Suprapubic skin (tissue), 4 donors: Measurements from ENCODE around the gene GINM1. TPM values are rescaled to one million over a fixed set of nuclear protein-coding genes. Genes with fewer than 3 reads are reported as not detected.

Source experiments
- DNase-seq, 2 donors: peaks; one replicate each; pipeline ENCODE4 v3.0.0-alpha.2; 2019; ENCODE audit warnings: low spot score in 2 of 2
- H3K27ac ChIP-seq: fragments of 200-600 bp; sonication (generic); one replicate; pipeline ENCODE4 v1.5.1; 2019
- H3K27me3 ChIP-seq: fragments of 200-600 bp; sonication (generic); one replicate; pipeline ENCODE4 v1.5.1; 2019
- H3K36me3 ChIP-seq: fragments of 200-600 bp; sonication (generic); one replicate; pipeline ENCODE4 v1.5.1; 2019
- H3K4me1 ChIP-seq: fragments of 200-600 bp; sonication (generic); one replicate; pipeline ENCODE4 v1.5.1; 2019
- H3K4me3 ChIP-seq: fragments of 200-600 bp; sonication (generic); one replicate; pipeline ENCODE4 v1.5.1; 2019; ENCODE audit warnings: mild to moderate bottlenecking
- H3K9me3 ChIP-seq: fragments of 200-600 bp; sonication (generic); one replicate; pipeline ENCODE4 v1.5.1; 2019
- CTCF ChIP-seq, 2 donors: fragments of 200-600 bp in 1 of 2; fragments of 450-650 bp in 1 of 2; sonication (generic) in 1 of 2; IDR thresholded peaks; one replicate each; pipeline ENCODE4 v1.5.1; 2016 to 2019; ENCODE audit warnings: antibody characterized with exemption in 2 of 2, mild to moderate bottlenecking in 1 of 2, moderate library complexity in 1 of 2
- EP300 ChIP-seq: sonication (generic); formaldehyde crosslinking; IDR thresholded peaks from one replicate; pipeline ENCODE4 v1.6.1; 2017; ENCODE audit warnings: antibody characterized with exemption
- POLR2A ChIP-seq, 2 donors: fragments of 450-650 bp; IDR thresholded peaks; one replicate each; pipeline ENCODE4 v1.6.1; 2017; ENCODE audit warnings: antibody characterized with exemption in 2 of 2, mild to moderate bottlenecking in 2 of 2, moderate library complexity in 2 of 2
- POLR2AphosphoS5 ChIP-seq, 3 donors: sonication (generic); formaldehyde crosslinking; IDR thresholded peaks; one replicate each; pipeline ENCODE4 v1.6.1; 2017; ENCODE audit warnings: antibody characterized with exemption in 3 of 3
- WGBS: methylation state at CpG from one replicate; pipeline ENCODE4 v1.1.5; 2018; 5-methylcytosine and 5-hydroxymethylcytosine counted together
- total RNA-seq, 4 donors: library from RNA; depleted of rRNA; stranded (reverse); fragments of >200 nt; gene quantifications; one replicate each; pipeline ENCODE4 v1.1.0, GENCODE V29; 2016

GINM1 gene
- total RNA-seq, 4 donors from 2014 or later = 24.9 to 43.8 (median 34.4) TPM

- 100% methylated on average over 2 of the region's 2 CpGs for WGBS
- Histone ChIP-seq H3K27ac (no peak overlapping the region), H3K36me3 (peaks cover 80% of the 10 kb centered on the region), H3K4me1 (no peaks in the 10 kb centered on the region), H3K4me3 (no peak overlapping the region), H3K9me3 (no peaks in the 10 kb centered on the region), H3K27me3 (no peaks in the 10 kb centered on the region)
- TF ChIP-seq CTCF (IDR thresholded peaks at IDR 0.05) (no peak), POLR2A (IDR thresholded peaks at IDR 0.05) (no peak), EP300 (no peak), POLR2AphosphoS5 (IDR thresholded peaks at IDR 0.05) (no peak)
- no peak for DNase-seq
Measured at GRCh38 chr6:149592983-149593382, 26.8 kb downstream of the GINM1 start.

GRCh38 chr6:149593408-149593807 is 27.2 kb downstream of the GINM1 start:
- Histone ChIP-seq H3K9me3 (no peaks in the 10 kb centered on the region), H3K27ac (no peak overlapping the region), H3K36me3 (peaks cover 84% of the 10 kb centered on the region), H3K4me3 (no peak overlapping the region), H3K4me1 (no peaks in the 10 kb centered on the region), H3K27me3 (no peaks in the 10 kb centered on the region)
- 91% methylated on average over 1 of the region's 1 CpG for WGBS
- TF ChIP-seq EP300 = no peak
- TF ChIP-seq POLR2AphosphoS5 (IDR thresholded peaks at IDR 0.05) = no peak
- TF ChIP-seq CTCF (IDR thresholded peaks at IDR 0.05) = no peak
- no peak for TF ChIP-seq POLR2A (IDR thresholded peaks at IDR 0.05)
- DNase-seq = no peak

DNA sequence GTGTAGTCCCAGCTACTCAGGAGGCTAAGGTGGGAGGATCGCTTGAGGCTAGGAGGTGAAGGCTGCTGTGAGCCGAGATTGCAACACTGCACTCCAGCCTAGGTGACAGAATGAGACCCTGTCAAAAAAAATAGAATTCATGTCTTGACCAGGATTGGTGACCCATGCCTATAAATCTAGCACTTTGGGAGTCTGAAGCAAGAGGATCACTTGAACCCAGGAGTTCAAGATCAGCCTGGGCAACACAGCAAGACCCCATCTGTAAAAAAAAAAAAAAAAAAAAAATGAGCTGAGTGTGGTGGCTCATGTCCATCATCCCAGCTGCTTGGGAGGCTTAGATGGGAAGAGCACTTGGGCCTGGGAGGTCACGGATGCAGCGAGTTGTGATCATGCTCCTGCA is 34.3 kb downstream of the GINM1 start:
- 93% methylated on average over 4 of the region's 4 CpGs for WGBS
- Histone ChIP-seq H3K4me1 (no peaks in the 10 kb centered on the region), H3K36me3 (peaks cover 49% of the 10 kb centered on the region), H3K9me3 (no peaks in the 10 kb centered on the region), H3K4me3 (no peak overlapping the region), H3K27me3 (no peaks in the 10 kb centered on the region), H3K27ac (no peak overlapping the region)
- no peak for DNase-seq
- TF ChIP-seq POLR2AphosphoS5 (IDR thresholded peaks at IDR 0.05) (no peak), EP300 (no peak), POLR2A (IDR thresholded peaks at IDR 0.05) (no peak), CTCF (IDR thresholded peaks at IDR 0.05) (no peak)

DNA sequence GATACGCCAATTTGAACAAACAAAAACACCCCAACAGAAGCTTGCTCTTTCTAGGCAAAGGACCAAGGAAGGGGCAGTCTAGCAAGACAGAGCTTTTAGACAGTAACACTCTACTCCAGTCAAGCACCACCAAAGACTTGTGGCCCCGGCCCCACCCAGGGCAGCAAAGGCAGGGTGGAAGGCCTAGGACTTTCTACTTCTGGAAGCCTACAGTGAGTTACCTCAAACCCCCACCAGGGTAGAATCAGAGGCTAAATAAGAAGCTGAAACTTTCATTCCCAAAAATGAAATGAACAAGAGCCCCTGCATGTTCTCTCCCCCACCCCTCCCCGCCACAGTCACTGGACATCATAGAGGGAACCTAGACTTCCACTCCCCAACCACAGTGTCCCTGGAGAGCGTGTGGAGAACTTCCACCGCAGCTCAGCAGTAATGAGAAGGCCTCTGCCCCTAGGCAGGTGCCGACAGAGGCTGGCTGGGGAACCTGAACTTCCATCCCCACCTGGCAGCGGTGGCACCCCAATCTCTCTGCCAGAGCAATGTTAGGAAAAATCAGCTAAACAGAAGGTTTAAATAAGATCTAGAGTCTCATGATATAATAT is 42.3 kb downstream of the GINM1 start:
- WGBS = 96% methylated on average over 7 of the region's 7 CpGs
- DNase-seq = no peak

DNA sequence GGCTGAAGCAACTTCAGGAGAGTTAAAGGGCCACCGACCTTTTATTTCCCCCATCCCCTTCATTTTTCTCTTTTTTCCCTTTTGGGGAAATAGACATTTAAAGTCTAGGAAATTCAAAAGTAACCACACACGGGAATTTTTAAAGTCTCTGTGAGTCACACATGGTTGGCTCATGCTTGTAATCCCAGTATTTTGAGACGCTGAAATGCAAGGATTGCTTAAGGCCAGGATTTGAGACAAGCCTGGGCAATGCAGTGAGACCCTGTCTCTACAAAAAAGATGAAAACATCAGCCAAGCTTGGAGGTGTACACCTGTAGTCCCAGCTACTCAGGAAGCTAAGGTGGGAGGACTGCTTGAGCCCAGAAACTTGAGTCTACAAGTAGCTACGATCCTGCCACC is 48.2 kb downstream of the GINM1 start:
- Histone ChIP-seq H3K27me3 (no peaks in the 10 kb centered on the region), H3K4me3 (no peak overlapping the region), H3K9me3 (peaks cover 3% of the 10 kb centered on the region), H3K36me3 (peaks cover 18% of the 10 kb centered on the region), H3K27ac (no peak overlapping the region), H3K4me1 (no peaks in the 10 kb centered on the region)
- no peak for DNase-seq
- TF ChIP-seq POLR2AphosphoS5 (IDR thresholded peaks at IDR 0.05) (no peak), CTCF (IDR thresholded peaks at IDR 0.05) (no peak), EP300 (no peak), POLR2A (IDR thresholded peaks at IDR 0.05) (no peak)
- 73% methylated on average over 4 of the region's 4 CpGs for WGBS

More for the DNA sequence above, 42.3 kb downstream of the GINM1 start:
- TF ChIP-seq POLR2AphosphoS5 (IDR thresholded peaks at IDR 0.05) = no peak
- no peak for TF ChIP-seq POLR2A (IDR thresholded peaks at IDR 0.05)
- no peak for TF ChIP-seq EP300
- H3K4me3 ChIP-seq = no peak overlapping the region
- no peaks in the 10 kb centered on the region for H3K4me1 ChIP-seq
- H3K27me3 ChIP-seq = no peaks in the 10 kb centered on the region
- H3K27ac ChIP-seq = no peak overlapping the region
- peaks cover 1% of the 10 kb centered on the region for H3K36me3 ChIP-seq
- no peaks in the 10 kb centered on the region for H3K9me3 ChIP-seq

- peaks cover 3% of the 10 kb centered on the region for H3K9me3 ChIP-seq
- H3K4me1 ChIP-seq = no peaks in the 10 kb centered on the region
- DNase-seq = no peak
- H3K27ac ChIP-seq = no peak overlapping the region
- TF ChIP-seq POLR2AphosphoS5 (IDR thresholded peaks at IDR 0.05) (no peak), POLR2A (IDR thresholded peaks at IDR 0.05) (no peak), CTCF (IDR thresholded peaks at IDR 0.05) (no peak)
- peaks cover 30% of the 10 kb centered on the region for H3K36me3 ChIP-seq
- no peaks in the 10 kb centered on the region for H3K27me3 ChIP-seq
- WGBS = 67% methylated on average over 5 of the region's 5 CpGs
- no peak overlapping the region for H3K4me3 ChIP-seq
Measured at GRCh38 chr6:149615805-149616204, 49.6 kb downstream of the GINM1 start.
